H9 (cell line): ENCODE results near the gene EBLN2. TPM values are rescaled to one million over a fixed set of nuclear protein-coding genes. Genes with fewer than 3 reads are reported as not detected.

Source experiments
- DNase-seq: peaks from one replicate; pipeline ENCODE4 v3.0.0-alpha.2; 2017
- H2AFZ ChIP-seq: one replicate; pipeline ENCODE4 v1.6.1; 2013; ENCODE audit warnings: mild to moderate bottlenecking, low read length, control low read depth, moderate library complexity
- H2AK5ac ChIP-seq: 2 replicates; pipeline ENCODE4 v1.6.1; 2013; ENCODE audit warnings: low read length, control low read depth, mixed read lengths; ENCODE audit not compliant: insufficient read length
- H2BK120ac ChIP-seq: one replicate; pipeline ENCODE4 v1.6.1; 2013; ENCODE audit warnings: low read depth, mild to moderate bottlenecking, low read length, control low read depth, inconsistent platforms; ENCODE audit not compliant: poor library complexity, severe bottlenecking
- H2BK12ac ChIP-seq: 2 replicates; pipeline ENCODE4 v1.6.1; 2013; ENCODE audit warnings: low read length, control low read depth, mixed read lengths, low read depth; ENCODE audit not compliant: insufficient read length
- H2BK15ac ChIP-seq: 2 replicates; pipeline ENCODE4 v1.6.1; 2013; ENCODE audit warnings: low read depth, low read length, control low read depth
- H2BK20ac ChIP-seq: one replicate; pipeline ENCODE4 v1.6.1; 2013; ENCODE audit warnings: low read depth, mild to moderate bottlenecking, low read length, control low read depth, inconsistent platforms; ENCODE audit not compliant: poor library complexity, severe bottlenecking
- H2BK5ac ChIP-seq: 2 replicates; pipeline ENCODE4 v1.6.1; 2013; ENCODE audit warnings: low read length, control low read depth, mixed read lengths; ENCODE audit not compliant: insufficient read length
- H3K14ac ChIP-seq: 2 replicates; pipeline ENCODE4 v1.6.1; 2013; ENCODE audit warnings: low read length, control low read depth; ENCODE audit not compliant: insufficient read depth
- H3K18ac ChIP-seq: 2 replicates; pipeline ENCODE4 v1.6.1; 2013; ENCODE audit warnings: low read depth, mild to moderate bottlenecking, mixed read lengths, low read length, control low read depth; ENCODE audit not compliant: insufficient read length
- H3K23ac ChIP-seq: 2 replicates; pipeline ENCODE4 v1.6.1; 2013; ENCODE audit warnings: low read length, control low read depth, mixed read lengths, low read depth; ENCODE audit not compliant: insufficient read length
- H3K23me2 ChIP-seq: 2 replicates; pipeline ENCODE4 v1.6.1; 2013; ENCODE audit warnings: low read depth, mild to moderate bottlenecking, mixed read lengths, low read length, control low read depth; ENCODE audit not compliant: insufficient read length, poor library complexity, severe bottlenecking
- H3K27ac ChIP-seq: 2 replicates; pipeline ENCODE4 v1.5.1; 2013; ENCODE audit warnings: low read length, control low read depth, mixed read lengths, low read depth; ENCODE audit not compliant: insufficient read length
- H3K27me3 ChIP-seq: 2 replicates; pipeline ENCODE4 v1.6.1; 2013; ENCODE audit warnings: low read length, control low read depth, inconsistent platforms; ENCODE audit not compliant: insufficient read depth
- H3K4ac ChIP-seq: 2 replicates; pipeline ENCODE4 v1.6.1; 2013; ENCODE audit warnings: low read depth, mild to moderate bottlenecking, control low read depth, inconsistent platforms, low read length, moderate library complexity
- H3K4me1 ChIP-seq: 2 replicates; pipeline ENCODE4 v1.6.1; 2013; ENCODE audit warnings: low read length, control low read depth, inconsistent platforms; ENCODE audit not compliant: insufficient read depth
- H3K4me2 ChIP-seq: 2 replicates; pipeline ENCODE4 v1.6.1; 2013; ENCODE audit warnings: low read length, control low read depth, mixed read lengths; ENCODE audit not compliant: insufficient read length, insufficient read depth
- H3K56ac ChIP-seq: 2 replicates; pipeline ENCODE4 v1.6.1; 2013; ENCODE audit warnings: low read depth, mild to moderate bottlenecking, mixed read lengths, low read length, control low read depth; ENCODE audit not compliant: insufficient read length
- H3K79me1 ChIP-seq: 2 replicates; pipeline ENCODE4 v1.6.1; 2013; ENCODE audit warnings: low read depth, mild to moderate bottlenecking, moderate library complexity, low read length, control low read depth, inconsistent platforms; ENCODE audit not compliant: insufficient read depth, poor library complexity, severe bottlenecking
- H3K79me2 ChIP-seq: 2 replicates; pipeline ENCODE4 v1.6.1; 2013; ENCODE audit warnings: low read length, control low read depth, inconsistent platforms; ENCODE audit not compliant: insufficient read depth
- H3K9ac ChIP-seq: 2 replicates; pipeline ENCODE4 v1.6.1; 2013; ENCODE audit warnings: low read length, control low read depth, mixed read lengths; ENCODE audit not compliant: insufficient read length; ENCODE audit errors: extremely low read depth
- H3K9me3 ChIP-seq: one replicate; pipeline ENCODE4 v1.6.1; 2013; ENCODE audit warnings: low read depth, low read length, inconsistent platforms; ENCODE audit not compliant: control insufficient read depth
- H3T11ph ChIP-seq: one replicate; pipeline ENCODE4 v1.6.1; 2013; ENCODE audit warnings: mild to moderate bottlenecking, low read length, control low read depth, inconsistent platforms
- H4K20me1 ChIP-seq: one replicate; pipeline ENCODE4 v1.6.1; 2013; ENCODE audit not compliant: control insufficient read depth, insufficient read length, insufficient read depth
- H4K5ac ChIP-seq: 2 replicates; pipeline ENCODE4 v1.6.1; 2013; ENCODE audit warnings: low read depth, mild to moderate bottlenecking, mixed read lengths, low read length, control low read depth; ENCODE audit not compliant: insufficient read length
- H4K8ac ChIP-seq: replicated peaks from 2 replicates; pipeline ENCODE4 v1.6.1; 2013; ENCODE audit warnings: low read length, control low read depth, mixed read lengths, low read depth; ENCODE audit not compliant: insufficient read length
- H4K91ac ChIP-seq: 2 replicates; pipeline ENCODE4 v1.6.1; 2013; ENCODE audit warnings: low read depth, mild to moderate bottlenecking, moderate library complexity, mixed read lengths, low read length, control low read depth; ENCODE audit not compliant: insufficient read length
- H3K27ac Mint-ChIP-seq, 3 experiments: 2 replicates in 2 of 3; 3 replicates in 1 of 3; pipeline ENCODE4 v1.8.0; 2020 to 2021; ENCODE audit warnings: mixed read lengths in 3 of 3, mild to moderate bottlenecking in 1 of 3, moderate library complexity in 1 of 3
- H3K27me3 Mint-ChIP-seq: 2 replicates; pipeline ENCODE4 v1.8.0; 2021; ENCODE audit warnings: low read depth, mild to moderate bottlenecking, moderate library complexity, mixed read lengths
- H3K36me3 Mint-ChIP-seq, 3 experiments: 2 replicates in 2 of 3; 3 replicates in 1 of 3; pipeline ENCODE4 v1.8.0; 2020 to 2021; ENCODE audit warnings: low read depth in 3 of 3, mixed read lengths in 3 of 3; ENCODE audit not compliant: insufficient read depth in 1 of 3
- H3K4me1 Mint-ChIP-seq, 2 experiments: 2 replicates each; pipeline ENCODE4 v1.8.0; 2020; ENCODE audit warnings: mixed read lengths in 2 of 2
- H3K4me3 Mint-ChIP-seq, 2 experiments: 2 replicates in 1 of 2; 3 replicates in 1 of 2; pipeline ENCODE4 v1.8.0; 2020 to 2021; ENCODE audit warnings: mild to moderate bottlenecking in 2 of 2, mixed read lengths in 2 of 2, moderate library complexity in 1 of 2
- H3K9me3 Mint-ChIP-seq, 2 experiments: 2 replicates in 1 of 2; 3 replicates in 1 of 2; pipeline ENCODE4 v1.8.0; 2020; ENCODE audit warnings: mild to moderate bottlenecking in 2 of 2, mixed read lengths in 2 of 2, moderate library complexity in 1 of 2
- WGBS: extraction: QIAGEN DNeasy Blood & Tissue Kit; methylation state at CpG from one replicate; pipeline ENCODE4 v1.1.7; 2013; ENCODE audit warnings: missing lambda C conversion rate, low lambda C conversion rate, mixed read lengths; ENCODE audit not compliant: insufficient read length; ENCODE audit errors: extremely low coverage; 5-methylcytosine and 5-hydroxymethylcytosine counted together
- total RNA-seq: library from RNA; stranded (reverse); gene quantifications from 2 replicates; pipeline ENCODE4 v1.2.1, GENCODE V29; 2021
- TF ChIP-seq, protein P1 (sequence below): fragments of 200-600 bp; sonication (generic); conservative IDR thresholded peaks from 3 replicates; pipeline ENCODE4 v1.8.0; 2021; ENCODE audit warnings: antibody characterized with exemption, mild to moderate bottlenecking

Gene EBLN2
- total RNA-seq, 1 experiment from 2014 or later = 6.1 TPM

GRCh38 chr3:73045391-73045790, 16.1 kb upstream of the EBLN2 start:
- Histone ChIP-seq H3K56ac (no peak overlapping the region), H2BK12ac (no peak overlapping the region), H2BK20ac (no peak overlapping the region), H3T11ph (no peak overlapping the region), H2AFZ (no peak overlapping the region), H4K20me1 (no peaks in the 10 kb centered on the region), H2AK5ac (no peak overlapping the region), H3K18ac (no peak overlapping the region), H3K4me1 (peaks cover 7% of the 10 kb centered on the region), H2BK120ac (no peak overlapping the region), H3K27me3 (no peaks in the 10 kb centered on the region), H4K8ac (no peak overlapping the region), H3K9me3 (no peaks in the 10 kb centered on the region), H3K23me2 (no peaks in the 10 kb centered on the region), H2BK5ac (no peak overlapping the region), H3K4ac (no peak overlapping the region), H3K14ac (no peak overlapping the region), H4K5ac (no peak overlapping the region), H2BK15ac (no peak overlapping the region), H3K23ac (no peak overlapping the region), H3K79me2 (peaks cover 43% of the 10 kb centered on the region; the same call in 1 of the 2 replicates), H3K79me1 (peaks cover 3% of the 10 kb centered on the region), H4K91ac (no peak overlapping the region), H3K27ac (no peak overlapping the region), H3K9ac (no peak overlapping the region), H3K4me2 (no peak overlapping the region)
- TF ChIP-seq, protein P1, sequence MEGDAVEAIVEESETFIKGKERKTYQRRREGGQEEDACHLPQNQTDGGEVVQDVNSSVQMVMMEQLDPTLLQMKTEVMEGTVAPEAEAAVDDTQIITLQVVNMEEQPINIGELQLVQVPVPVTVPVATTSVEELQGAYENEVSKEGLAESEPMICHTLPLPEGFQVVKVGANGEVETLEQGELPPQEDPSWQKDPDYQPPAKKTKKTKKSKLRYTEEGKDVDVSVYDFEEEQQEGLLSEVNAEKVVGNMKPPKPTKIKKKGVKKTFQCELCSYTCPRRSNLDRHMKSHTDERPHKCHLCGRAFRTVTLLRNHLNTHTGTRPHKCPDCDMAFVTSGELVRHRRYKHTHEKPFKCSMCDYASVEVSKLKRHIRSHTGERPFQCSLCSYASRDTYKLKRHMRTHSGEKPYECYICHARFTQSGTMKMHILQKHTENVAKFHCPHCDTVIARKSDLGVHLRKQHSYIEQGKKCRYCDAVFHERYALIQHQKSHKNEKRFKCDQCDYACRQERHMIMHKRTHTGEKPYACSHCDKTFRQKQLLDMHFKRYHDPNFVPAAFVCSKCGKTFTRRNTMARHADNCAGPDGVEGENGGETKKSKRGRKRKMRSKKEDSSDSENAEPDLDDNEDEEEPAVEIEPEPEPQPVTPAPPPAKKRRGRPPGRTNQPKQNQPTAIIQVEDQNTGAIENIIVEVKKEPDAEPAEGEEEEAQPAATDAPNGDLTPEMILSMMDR = no peak
- peak overlapping the region in 1 of 3 experiments; percentile 80; a peak in 1 of 7 replicates for H3K27ac Mint-ChIP-seq
- DNase-seq = no peak
- H3K4me1 Mint-ChIP-seq = peaks cover 42 to 59% of the 10 kb centered on the region in 2 experiments
- H3K27me3 Mint-ChIP-seq = no peaks in the 10 kb centered on the region
- WGBS = no CpG with 5 or more reads among the region's 6 CpGs
- H3K36me3 Mint-ChIP-seq = peaks cover 4 to 33% (median 22%) of the 10 kb centered on the region in 3 experiments; a peak in 6 of 7 replicates
- no peak overlapping the region; a peak in 1 of 5 replicates for H3K4me3 Mint-ChIP-seq
- no peaks in the 10 kb centered on the region for H3K9me3 Mint-ChIP-seq
